Endothelial cell of umbilical vein (primary cell): ENCODE measurements around the gene PPP5C. TPM values are rescaled to one million over a fixed set of nuclear protein-coding genes. Genes with fewer than 3 reads are reported as not detected.

Source experiments
- BruUV-seq: library from RNA; stranded (reverse); fragments of 400-500 nt; replicated peaks from 2 replicates; lab custom pipeline; 2021; lab: Mats Ljungman, UMichigan
- CTCF ChIA-PET: fragments of 300-600, 350-600 bp; sonication (Branson Sonifier 250); formaldehyde crosslinking; loops from one replicate; lab custom pipeline; 2021; ENCODE audit warnings: antibody characterized with exemption, inconsistent platforms; lab: Charles Lee
- POLR2A ChIA-PET: fragments of 300-600, 350-600 bp; sonication (Branson Sonifier 250); formaldehyde crosslinking; loops from one replicate; lab custom pipeline; 2021; ENCODE audit warnings: antibody characterized with exemption, inconsistent platforms; lab: Charles Lee
- DNase-seq: peaks from one replicate; pipeline ENCODE4 v3.0.0-alpha.2; 2011; ENCODE audit warnings: low read depth, low spot score
- FAIRE-seq: peaks from 2 replicates; lab custom pipeline; 2011; peaks lifted over from hg19 to GRCh38; lab: Jason Lieb, UNC
- H2AFZ ChIP-seq: 2 replicates; pipeline ENCODE4 v1.6.0; 2012; ENCODE audit warnings: low read depth, low read length, control low read depth, inconsistent platforms
- H3K27ac ChIP-seq: 2 replicates; pipeline ENCODE4 v1.5.1; 2011; ENCODE audit warnings: low read depth, mild to moderate bottlenecking, control low read depth, low read length, moderate library complexity; ENCODE audit not compliant: insufficient read depth
- H3K27me3 ChIP-seq, 2 experiments: 2 replicates each; pipeline versions ENCODE4 v1.6.0 to v1.6.1; 2011; ENCODE audit warnings: low read length in 2 of 2, mixed read lengths in 1 of 2; ENCODE audit not compliant: control insufficient read depth in 2 of 2, insufficient read depth in 2 of 2
- H3K36me3 ChIP-seq, 2 experiments: 2 replicates in 1 of 2; 3 replicates in 1 of 2; pipeline ENCODE4 v1.5.1; 2011; ENCODE audit warnings: low read length in 2 of 2, mild to moderate bottlenecking in 1 of 2, moderate library complexity in 1 of 2; ENCODE audit not compliant: control insufficient read depth in 2 of 2, insufficient read depth in 2 of 2; ENCODE audit errors: extremely low read depth in 1 of 2
- H3K4me1 ChIP-seq: 3 replicates; pipeline ENCODE4 v1.5.1; 2011; ENCODE audit warnings: mild to moderate bottlenecking, low read length; ENCODE audit not compliant: control insufficient read depth, insufficient read depth; ENCODE audit errors: extremely low read depth
- H3K4me2 ChIP-seq: 2 replicates; pipeline ENCODE4 v1.6.1; 2011; ENCODE audit warnings: low read length, control low read depth, mixed read lengths; ENCODE audit not compliant: insufficient read depth
- H3K4me3 ChIP-seq, 3 experiments: fragments of 200-600 bp in 1 of 3; sonication (generic), shearing (Covaris generic) in 1 of 3; replicated peaks in 1 of 3; 2 replicates each; pipeline ENCODE4 v1.5.1; 2011 to 2016; ENCODE audit warnings: control low read depth in 3 of 3, low read length in 3 of 3, mild to moderate bottlenecking in 2 of 3, inconsistent platforms in 1 of 3, low read depth in 1 of 3, moderate library complexity in 1 of 3; ENCODE audit not compliant: insufficient read depth in 1 of 3
- H3K79me2 ChIP-seq: 2 replicates; pipeline ENCODE4 v1.6.0; 2012; ENCODE audit warnings: low read length, inconsistent platforms; ENCODE audit not compliant: control insufficient read depth, insufficient read depth
- H3K9ac ChIP-seq: replicated peaks from 2 replicates; pipeline ENCODE3; 2011; ENCODE audit warnings: low read length, control low read depth; ENCODE audit not compliant: insufficient read depth; ENCODE audit errors: extremely low read depth
- H3K9me1 ChIP-seq: replicated peaks from 3 replicates; pipeline ENCODE4 v1.6.0; 2011; ENCODE audit warnings: mild to moderate bottlenecking, low read length; ENCODE audit not compliant: control insufficient read depth, insufficient read depth; ENCODE audit errors: extremely low read depth
- H3K9me3 ChIP-seq: replicated peaks from 2 replicates; pipeline ENCODE4 v1.5.1; 2012; ENCODE audit warnings: low read length, inconsistent platforms; ENCODE audit not compliant: control insufficient read depth, insufficient read depth
- H4K20me1 ChIP-seq: replicated peaks from 2 replicates; pipeline ENCODE3; 2011; ENCODE audit warnings: mild to moderate bottlenecking, low read length; ENCODE audit not compliant: control insufficient read depth, insufficient read depth; ENCODE audit errors: extremely low read depth
- EZH2 ChIP-seq: IDR thresholded peaks from 2 replicates; pipeline ENCODE4 v1.6.1; 2012; ENCODE audit warnings: borderline replicate concordance, low read depth, mild to moderate bottlenecking, moderate library complexity, low read length, inconsistent platforms; ENCODE audit not compliant: severe bottlenecking
- FOS ChIP-seq: IDR thresholded peaks from 2 replicates; pipeline ENCODE4 v1.6.1; 2011; ENCODE audit warnings: mild to moderate bottlenecking, low read length, moderate library complexity, borderline replicate concordance; ENCODE audit not compliant: insufficient read depth
- JUN ChIP-seq: IDR thresholded peaks from 2 replicates; pipeline ENCODE4 v1.6.1; 2011; ENCODE audit warnings: borderline replicate concordance, low read depth; ENCODE audit not compliant: insufficient read length, insufficient read depth
- MYC ChIP-seq: IDR thresholded peaks from one replicate; pipeline ENCODE4 v1.6.1; 2011; ENCODE audit warnings: mild to moderate bottlenecking, low read depth, low read length
- POLR2A ChIP-seq: IDR thresholded peaks from 2 replicates; pipeline ENCODE4 v1.6.1; 2012; ENCODE audit warnings: low read depth, mild to moderate bottlenecking, control low read depth, low read length
- POLR2AphosphoS5 ChIP-seq: IDR thresholded peaks from 2 replicates; pipeline ENCODE4 v1.6.1; 2012; ENCODE audit warnings: low read depth, mild to moderate bottlenecking, control low read depth, low read length, moderate library complexity; ENCODE audit not compliant: insufficient read depth
- dilution Hi-C: fragments of 300-500 bp; cut with MboI; formaldehyde crosslinking; loops from one replicate; pipeline ENCODE4 v1.15.0; 2019; ENCODE audit warnings: low sequenced_read_pairs; ENCODE audit not compliant: extremely low pct_ligation_motif_present
- intact Hi-C: fragments of 100-400 bp; cut with micrococcal nuclease; formaldehyde crosslinking; loops from one replicate; pipeline ENCODE4 v1.10.0; 2022
- polyA plus RNA-seq, 4 experiments: library from polyadenylated mRNA; depleted of rRNA in 3 of 4; stranded (reverse) in 3 of 4; unstranded in 1 of 4; fragments of >200 nt; gene quantifications; 2 replicates each; pipeline versions ENCODE4 v1.2.1 to v1.2.3, GENCODE V29; 2011 to 2012; ENCODE audit warnings: missing spikeins in 1 of 4
- total RNA-seq: library from RNA; stranded (reverse); gene quantifications from 2 replicates; pipeline ENCODE4 v1.2.3, GENCODE V29; 2021
- TF ChIP-seq, protein P1 (sequence below): IDR thresholded peaks from 2 replicates; pipeline ENCODE4 v1.6.1; 2011; ENCODE audit not compliant: insufficient read depth, insufficient read length
- TF ChIP-seq, protein P2 (sequence below), 2 donors: IDR thresholded peaks; 1 replicate in 1 of 2; 2 replicates in 1 of 2; pipeline ENCODE4 v1.5.1; 2011; ENCODE audit warnings: low read length in 2 of 2, mild to moderate bottlenecking in 2 of 2, moderate library complexity in 2 of 2, control low read depth in 1 of 2, inconsistent platforms in 1 of 2, low read depth in 1 of 2; ENCODE audit not compliant: insufficient read depth in 1 of 2; ENCODE audit errors: extremely low read depth in 1 of 2

The PPP5C gene
- total and polyA plus RNA-seq, 2 donors (not counting 3 experiments of a cell fraction or from before 2014, with no cell fraction given), result 114 to 172 TPM

DNA sequence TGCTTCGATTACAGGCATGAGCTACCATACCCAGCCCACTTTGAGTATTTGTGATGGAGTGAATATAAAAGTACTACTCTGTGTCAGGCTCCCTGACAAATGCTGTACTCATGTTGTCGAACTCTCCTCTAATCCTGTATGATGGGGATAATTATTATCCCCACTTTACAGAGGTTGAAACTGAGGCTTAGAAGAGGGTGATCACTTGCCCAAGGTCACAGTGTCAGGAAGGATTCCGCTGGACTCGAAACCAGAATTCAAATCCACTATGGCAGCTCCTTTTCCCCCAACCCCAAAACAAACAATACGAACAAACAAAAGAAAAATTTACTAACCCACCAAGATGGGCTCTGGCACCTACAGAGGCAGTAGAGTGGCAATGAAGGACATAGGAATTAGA lies 1.7 kb upstream of the PPP5C start:
- FAIRE-seq, result no peak
- intact Hi-C loops, result no loop called here
- H3K4me1 ChIP-seq, result peaks cover 17% of the 10 kb centered on the region
- peaks cover 29% of the 10 kb centered on the region for H3K79me2 ChIP-seq
- no peaks in the 10 kb centered on the region for H3K36me3 ChIP-seq
- no peaks in the 10 kb centered on the region for H4K20me1 ChIP-seq
- H3K9ac ChIP-seq, result no peak overlapping the region
- DNase-seq, result no peak
- H3K27ac ChIP-seq, result no peak overlapping the region
- no TSS peak for BruUV-seq
- no peak overlapping the region for H3K4me3 ChIP-seq
- H2AFZ ChIP-seq, result no peak overlapping the region
- dilution Hi-C loops, result no loop called here
- ChIA-PET CTCF (no interaction called here), POLR2A (no interaction called here)
- H3K27me3 ChIP-seq, result no peaks in the 10 kb centered on the region
- no peak for TF ChIP-seq EZH2
- no peak for TF ChIP-seq POLR2AphosphoS5
- TF ChIP-seq, protein P1, sequence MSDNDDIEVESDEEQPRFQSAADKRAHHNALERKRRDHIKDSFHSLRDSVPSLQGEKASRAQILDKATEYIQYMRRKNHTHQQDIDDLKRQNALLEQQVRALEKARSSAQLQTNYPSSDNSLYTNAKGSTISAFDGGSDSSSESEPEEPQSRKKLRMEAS, result no peak
- no peak for TF ChIP-seq MYC
- TF ChIP-seq FOS, result no peak
- no peak for TF ChIP-seq POLR2A
- TF ChIP-seq JUN, result no peak
- TF ChIP-seq, protein P2, sequence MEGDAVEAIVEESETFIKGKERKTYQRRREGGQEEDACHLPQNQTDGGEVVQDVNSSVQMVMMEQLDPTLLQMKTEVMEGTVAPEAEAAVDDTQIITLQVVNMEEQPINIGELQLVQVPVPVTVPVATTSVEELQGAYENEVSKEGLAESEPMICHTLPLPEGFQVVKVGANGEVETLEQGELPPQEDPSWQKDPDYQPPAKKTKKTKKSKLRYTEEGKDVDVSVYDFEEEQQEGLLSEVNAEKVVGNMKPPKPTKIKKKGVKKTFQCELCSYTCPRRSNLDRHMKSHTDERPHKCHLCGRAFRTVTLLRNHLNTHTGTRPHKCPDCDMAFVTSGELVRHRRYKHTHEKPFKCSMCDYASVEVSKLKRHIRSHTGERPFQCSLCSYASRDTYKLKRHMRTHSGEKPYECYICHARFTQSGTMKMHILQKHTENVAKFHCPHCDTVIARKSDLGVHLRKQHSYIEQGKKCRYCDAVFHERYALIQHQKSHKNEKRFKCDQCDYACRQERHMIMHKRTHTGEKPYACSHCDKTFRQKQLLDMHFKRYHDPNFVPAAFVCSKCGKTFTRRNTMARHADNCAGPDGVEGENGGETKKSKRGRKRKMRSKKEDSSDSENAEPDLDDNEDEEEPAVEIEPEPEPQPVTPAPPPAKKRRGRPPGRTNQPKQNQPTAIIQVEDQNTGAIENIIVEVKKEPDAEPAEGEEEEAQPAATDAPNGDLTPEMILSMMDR (IDR thresholded peaks at IDR 0.05; ENCODE audit: extremely low read depth in 1 of 2, insufficient read depth in 1 of 2, low read depth in 1 of 2, low read length in 2 of 2), result no peak
- H3K9me3 ChIP-seq, result no peaks in the 10 kb centered on the region
- H3K4me2 ChIP-seq, result no peak overlapping the region
- H3K9me1 ChIP-seq, result no peaks in the 10 kb centered on the region
